Mesenchymal stem cell (in vitro differentiated cells and primary cell): Measurements from ENCODE around the gene JAG2.

Source experiments
- DNase-seq: peaks from one replicate; pipeline ENCODE4 v3.0.0-alpha.2; 2013
- H2AFZ ChIP-seq: one replicate; pipeline ENCODE4 v1.6.1; 2013; ENCODE audit warnings: low read depth, mild to moderate bottlenecking, control low read depth, inconsistent platforms, low read length, moderate library complexity
- H2AK5ac ChIP-seq: 2 replicates; pipeline ENCODE4 v1.6.1; 2013; ENCODE audit warnings: low read length, moderate library complexity, mild to moderate bottlenecking, inconsistent platforms; ENCODE audit not compliant: severe bottlenecking
- H2BK120ac ChIP-seq: one replicate; pipeline ENCODE4 v1.6.1; 2013; ENCODE audit warnings: low read depth, mild to moderate bottlenecking, inconsistent platforms, low read length, moderate library complexity
- H2BK12ac ChIP-seq, 2 experiments: one replicate each; pipeline ENCODE4 v1.6.1; 2013; ENCODE audit warnings: inconsistent platforms in 2 of 2, low read length in 2 of 2, mild to moderate bottlenecking in 2 of 2, moderate library complexity in 2 of 2, control low read depth in 1 of 2
- H2BK15ac ChIP-seq: one replicate; pipeline ENCODE4 v1.6.1; 2013; ENCODE audit warnings: mild to moderate bottlenecking, low read depth, inconsistent platforms; ENCODE audit not compliant: poor library complexity, severe bottlenecking
- H2BK5ac ChIP-seq: 2 replicates; pipeline ENCODE4 v1.6.1; 2013; ENCODE audit warnings: low read depth, mild to moderate bottlenecking, low read length, control low read depth, inconsistent platforms; ENCODE audit not compliant: poor library complexity, severe bottlenecking
- H3K14ac ChIP-seq, 2 experiments: one replicate each; pipeline ENCODE4 v1.6.1; 2013; ENCODE audit warnings: inconsistent platforms in 2 of 2, low read length in 2 of 2, control low read depth in 1 of 2, mild to moderate bottlenecking in 1 of 2, moderate library complexity in 1 of 2
- H3K18ac ChIP-seq, 2 experiments: one replicate each; pipeline ENCODE4 v1.6.1; 2013; ENCODE audit warnings: inconsistent platforms in 2 of 2, low read length in 2 of 2, control low read depth in 1 of 2, low read depth in 1 of 2, mild to moderate bottlenecking in 1 of 2
- H3K23ac ChIP-seq, 2 experiments: one replicate each; pipeline ENCODE4 v1.6.1; 2013; ENCODE audit warnings: inconsistent platforms in 2 of 2, low read length in 2 of 2, mild to moderate bottlenecking in 2 of 2, moderate library complexity in 2 of 2, control low read depth in 1 of 2
- H3K27ac ChIP-seq: 2 replicates; pipeline ENCODE4 v1.5.1; 2013; ENCODE audit warnings: mild to moderate bottlenecking, moderate library complexity, low read length, control low read depth, inconsistent platforms; ENCODE audit not compliant: poor library complexity, severe bottlenecking
- H3K27me3 ChIP-seq, 2 experiments: 2 replicates each; pipeline versions ENCODE4 v1.6.1 to v1.7.0; 2013; ENCODE audit warnings: low read length in 2 of 2, mild to moderate bottlenecking in 2 of 2, moderate library complexity in 2 of 2, control low read depth in 1 of 2, inconsistent platforms in 1 of 2; ENCODE audit not compliant: control insufficient read depth in 1 of 2, insufficient read depth in 1 of 2
- H3K36me3 ChIP-seq, 2 experiments: 2 replicates each; pipeline versions ENCODE4 v1.6.1 to v1.7.0; 2013; ENCODE audit warnings: low read length in 2 of 2, control low read depth in 1 of 2, inconsistent platforms in 1 of 2, low read depth in 1 of 2, mild to moderate bottlenecking in 1 of 2; ENCODE audit not compliant: insufficient read depth in 2 of 2, control insufficient read depth in 1 of 2
- H3K4ac ChIP-seq, 2 experiments: one replicate each; pipeline ENCODE4 v1.6.1; 2013; ENCODE audit warnings: inconsistent platforms in 2 of 2, low read length in 2 of 2, mild to moderate bottlenecking in 2 of 2, moderate library complexity in 2 of 2, control low read depth in 1 of 2, low read depth in 1 of 2
- H3K4me1 ChIP-seq: 2 replicates; pipeline ENCODE4 v1.6.1; 2013; ENCODE audit warnings: low read depth, low read length, control low read depth; ENCODE audit not compliant: control insufficient read depth, insufficient read depth
- H3K4me2 ChIP-seq: 2 replicates; pipeline ENCODE4 v1.6.1; 2013; ENCODE audit warnings: low read length, mild to moderate bottlenecking, inconsistent platforms; ENCODE audit not compliant: poor library complexity, severe bottlenecking
- H3K4me3 ChIP-seq, 2 experiments: 2 replicates each; pipeline versions ENCODE4 v1.5.1 to v1.7.0; 2013; ENCODE audit warnings: low read length in 2 of 2, mild to moderate bottlenecking in 2 of 2, control low read depth in 1 of 2, low read depth in 1 of 2; ENCODE audit not compliant: insufficient read depth in 1 of 2
- H3K79me1 ChIP-seq: replicated peaks from 2 replicates; pipeline ENCODE4 v1.6.1; 2013; ENCODE audit warnings: mild to moderate bottlenecking, control low read depth, low read length, inconsistent platforms; ENCODE audit not compliant: poor library complexity, severe bottlenecking
- H3K9ac ChIP-seq: 2 replicates; pipeline ENCODE4 v1.7.0; 2013; ENCODE audit warnings: mild to moderate bottlenecking, low read length, moderate library complexity
- H3K9me3 ChIP-seq: 2 replicates; pipeline ENCODE4 v1.7.0; 2013; ENCODE audit warnings: mild to moderate bottlenecking, low read length; ENCODE audit not compliant: control insufficient read depth
- H4K8ac ChIP-seq: one replicate; pipeline ENCODE4 v1.6.1; 2013; ENCODE audit warnings: inconsistent platforms, mild to moderate bottlenecking, low read length, moderate library complexity
- H4K91ac ChIP-seq: one replicate; pipeline ENCODE4 v1.6.1; 2013; ENCODE audit warnings: mild to moderate bottlenecking, low read length, inconsistent platforms
- WGBS: methylation state at CpG from one replicate; pipeline ENCODE4 v1.1.7; 2013; ENCODE audit warnings: mixed read lengths; 5-methylcytosine and 5-hydroxymethylcytosine counted together

The JAG2 gene

DNA sequence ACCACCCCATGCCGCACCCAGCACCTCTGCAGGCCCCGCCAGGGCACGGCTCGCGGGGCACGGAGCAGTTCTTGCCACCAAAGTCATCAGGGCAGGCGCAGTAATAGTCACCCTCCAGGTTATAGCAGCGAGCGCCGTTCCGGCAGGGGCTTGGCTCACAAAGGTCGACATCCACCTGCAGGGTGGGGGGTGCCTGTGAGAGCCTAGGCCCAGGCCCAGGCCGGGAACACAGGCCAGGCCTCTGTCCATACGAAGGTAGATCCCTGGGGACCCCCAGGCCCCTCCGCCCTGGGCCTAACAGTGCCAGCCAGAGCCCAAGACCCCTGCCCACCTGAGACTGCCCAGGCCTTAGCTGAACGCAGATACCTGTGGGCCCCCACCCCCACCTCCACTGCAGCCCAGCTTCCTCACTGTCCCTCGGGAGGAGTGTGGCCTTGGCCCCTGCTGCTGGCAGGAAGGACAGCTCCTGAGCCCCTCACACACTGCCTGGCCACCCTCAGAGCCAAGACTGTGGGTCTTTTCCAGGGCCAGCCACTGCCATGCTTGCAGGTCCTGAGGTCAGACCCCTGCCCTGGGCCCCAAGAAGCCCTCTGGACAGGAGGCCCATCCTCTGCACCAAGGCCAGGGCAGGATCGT is 19.3 kb downstream of the JAG2 start:
- Histone ChIP-seq H3K36me3 (peaks cover 0 to 6% of the 10 kb centered on the region in 2 experiments), H2BK5ac (no peak overlapping the region), H2BK12ac (no peak overlapping the region), H2BK15ac (no peak overlapping the region), H3K4me2 (no peak overlapping the region), H3K23ac (no peak overlapping the region), H2AFZ (no peak overlapping the region), H3K4me1 (peaks cover 6% of the 10 kb centered on the region), H3K27ac (no peak overlapping the region), H3K18ac (no peak overlapping the region), H3K9ac (no peak overlapping the region), H3K4me3 (no peak overlapping the region), H3K9me3 (no peaks in the 10 kb centered on the region), H2BK120ac (no peak overlapping the region), H3K14ac (no peak overlapping the region), H3K4ac (no peak overlapping the region), H4K91ac (no peak overlapping the region), H3K79me1 (no peaks in the 10 kb centered on the region), H3K27me3 (peaks cover 0 to 9% of the 10 kb centered on the region in 2 experiments), H4K8ac (no peak overlapping the region), H2AK5ac (no peak overlapping the region)
- DNase-seq, result no peak
- 91% methylated on average over 17 of the region's 18 CpGs for WGBS

DNA sequence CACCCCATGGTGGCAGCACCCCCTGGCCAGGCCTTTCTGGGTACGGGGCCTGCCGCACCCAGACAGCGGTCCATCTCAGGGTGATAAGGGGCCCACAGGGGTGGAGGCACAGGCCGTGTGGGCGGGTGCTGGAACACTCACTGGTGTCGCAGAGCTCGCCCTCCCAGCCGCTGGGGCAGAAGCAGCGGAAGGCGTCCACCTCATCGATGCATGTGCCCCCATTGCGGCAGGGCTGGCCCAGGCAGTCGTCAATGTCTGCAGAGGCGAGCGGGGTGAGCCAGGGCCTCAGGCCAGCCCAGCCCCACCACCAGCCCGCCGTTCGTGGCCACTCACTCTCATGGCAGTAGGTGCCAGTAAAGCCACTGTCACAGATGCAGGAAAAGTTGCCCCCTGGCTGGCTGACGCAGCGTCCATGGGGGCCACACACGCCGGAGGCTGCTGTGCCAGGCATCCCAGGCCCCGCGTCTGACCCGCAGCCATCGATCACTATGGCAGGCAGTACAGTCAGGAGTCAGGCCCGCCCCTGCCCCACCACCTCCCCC is 19.9 kb downstream of the JAG2 start:
- no peak overlapping the region for H2AK5ac ChIP-seq
- 95% methylated on average over 27 of the region's 27 CpGs for WGBS
- H3K9ac ChIP-seq, result no peak overlapping the region

DNA sequence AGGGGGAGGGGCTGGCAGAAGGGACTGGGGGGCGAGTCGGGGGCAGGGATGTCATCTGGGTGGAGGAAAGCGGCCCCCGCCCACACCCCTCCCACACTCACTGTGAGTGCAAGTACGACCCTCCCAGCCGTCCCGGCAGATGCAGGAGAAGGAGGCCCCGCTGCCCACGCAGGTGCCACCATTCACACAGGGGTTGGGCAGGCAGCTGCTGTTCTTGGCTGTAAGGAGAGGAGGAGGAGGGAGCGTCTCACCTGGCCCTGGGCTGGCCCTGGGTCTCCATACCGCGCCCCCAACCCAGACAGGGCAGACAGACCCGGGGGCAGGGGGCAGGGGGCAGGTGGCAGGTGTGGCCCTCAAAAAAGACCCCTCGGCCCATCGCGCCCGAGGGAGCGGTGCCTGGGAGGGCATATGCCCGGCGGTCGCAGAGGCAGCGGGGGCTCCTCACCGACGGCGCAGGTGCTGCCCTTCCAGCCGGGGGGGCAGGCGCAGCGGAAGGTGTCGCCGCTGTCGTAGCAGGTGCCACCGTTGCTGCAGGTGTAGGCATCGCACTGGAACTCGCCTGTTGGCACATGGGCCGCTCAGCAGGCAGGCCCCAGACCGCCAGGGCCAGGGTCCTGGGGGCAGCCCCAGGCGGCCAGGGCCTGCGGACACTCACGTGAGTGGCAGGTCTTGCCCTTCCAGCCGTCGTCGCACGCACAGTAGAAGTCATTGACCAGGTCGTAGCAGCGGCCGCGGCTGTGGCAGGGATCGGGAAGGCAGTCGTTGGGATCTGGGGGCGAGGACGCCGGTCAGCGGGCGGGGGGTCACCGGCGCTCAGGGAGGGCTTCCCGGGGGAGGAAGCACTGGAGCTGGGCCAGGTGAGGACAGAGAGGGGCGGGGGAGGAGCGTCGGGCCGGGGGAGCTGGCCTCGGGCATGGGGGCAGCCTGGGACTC is 20.6 kb downstream of the JAG2 start:
- DNase-seq, result no peak
- Histone ChIP-seq H3K23ac (no peak overlapping the region), H3K27ac (no peak overlapping the region), H3K14ac (no peak overlapping the region), H2BK5ac (no peak overlapping the region), H3K27me3 (peaks cover 0 to 3% of the 10 kb centered on the region in 2 experiments), H2BK120ac (no peak overlapping the region), H3K4me3 (no peak overlapping the region), H3K79me1 (no peaks in the 10 kb centered on the region), H2AK5ac (no peak overlapping the region), H2AFZ (no peak overlapping the region), H3K4me1 (peaks cover 6% of the 10 kb centered on the region), H3K18ac (no peak overlapping the region), H3K36me3 (peaks cover 0 to 6% of the 10 kb centered on the region in 2 experiments), H3K4me2 (no peak overlapping the region), H4K8ac (no peak overlapping the region), H3K9me3 (no peaks in the 10 kb centered on the region), H4K91ac (no peak overlapping the region), H3K4ac (no peak overlapping the region), H2BK12ac (no peak overlapping the region), H3K9ac (no peak overlapping the region), H2BK15ac (no peak overlapping the region)
- 92% methylated on average over 57 of the region's 62 CpGs for WGBS

More for the DNA sequence above, 19.9 kb downstream of the JAG2 start:
- Histone ChIP-seq H3K79me1 (no peaks in the 10 kb centered on the region), H3K18ac (no peak overlapping the region), H2BK120ac (no peak overlapping the region), H3K23ac (no peak overlapping the region), H3K27ac (no peak overlapping the region), H3K36me3 (peaks cover 0 to 6% of the 10 kb centered on the region in 2 experiments), H3K4me1 (peaks cover 6% of the 10 kb centered on the region), H3K4me3 (no peak overlapping the region), H3K9me3 (no peaks in the 10 kb centered on the region), H3K27me3 (peaks cover 0 to 5% of the 10 kb centered on the region in 2 experiments), H3K4me2 (no peak overlapping the region), H2BK12ac (no peak overlapping the region), H3K14ac (no peak overlapping the region), H4K91ac (no peak overlapping the region), H2BK5ac (no peak overlapping the region), H2BK15ac (no peak overlapping the region), H3K4ac (no peak overlapping the region), H4K8ac (no peak overlapping the region), H2AFZ (no peak overlapping the region)
- DNase-seq, result no peak
